T-helper 2 cell (primary cell): ENCODE measurements around the gene REN.

Experiments used
- DNase-seq, 5 experiments: peaks; one replicate each; pipeline versions ENCODE4 v3.0.0 to v3.0.0-alpha.2; 2012 to 2022
- total RNA-seq, 2 donors: gene quantifications; one replicate each; lab custom pipeline; 2026; lab: John Stamatoyannopoulos, UW

Gene REN
- total RNA-seq = 0 reads per million in 2 donors

GRCh38 chr1:204166219-204166618, at the start of gene REN:
Gene REN, minus strand, starts transcription at chr1:204166337. Its CDS starts 44 bp downstream, at chr1:204166293.
- no peak for DNase-seq

- DNase-seq = peak in 1 of 5 experiments; percentile 23
Observed at GRCh38 chr1:204213668-204214662, 47.8 kb upstream of the REN start, which contains the start of gene GOLT1A. Gene GOLT1A, minus strand, starts transcription at chr1:204213988. Its CDS starts 82 bp downstream, at chr1:204213906.

GRCh38 chr1:204212715-204213114, 46.6 kb upstream of the REN start:
- DNase-seq = no peak

- DNase-seq = no peak
Observed at GRCh38 chr1:204211046-204211445, 44.9 kb upstream of the REN start.

- DNase-seq = peak; percentile 35 to 65 (median 46)
Observed at GRCh38 chr1:204207136-204207616, 41.0 kb upstream of the REN start.

- no peak for DNase-seq
Observed at GRCh38 chr1:204206121-204206520, 40.0 kb upstream of the REN start.

GRCh38 chr1:204205486-204205885, 39.3 kb upstream of the REN start:
- no peak for DNase-seq

- DNase-seq = no peak
Observed at GRCh38 chr1:204204944-204205343, 38.8 kb upstream of the REN start.

- no peak for DNase-seq
Observed at GRCh38 chr1:204203206-204203767, 37.1 kb upstream of the REN start.

- DNase-seq = no peak
Observed at GRCh38 chr1:204202481-204202880, 36.3 kb upstream of the REN start.

- DNase-seq = no peak
Observed at GRCh38 chr1:204201348-204202040, 35.4 kb upstream of the REN start.

- no peak for DNase-seq
Observed at GRCh38 chr1:204199579-204199978, 33.4 kb upstream of the REN start.

GRCh38 chr1:204198348-204199340, 32.5 kb upstream of the REN start:
- no peak for DNase-seq

- DNase-seq = no peak
Observed at GRCh38 chr1:204197068-204197467, 30.9 kb upstream of the REN start.

GRCh38 chr1:204196068-204196795, 30.1 kb upstream of the REN start, which contains the start of gene KISS1:
Gene KISS1, minus strand, starts transcription at chr1:204196491. Its CDS starts 3,615 bp downstream, at chr1:204192876.
- DNase-seq = no peak

- no peak for DNase-seq
Observed at GRCh38 chr1:204194771-204195170, 28.6 kb upstream of the REN start.

- no peak for DNase-seq
Observed at GRCh38 chr1:204194080-204194479, 27.9 kb upstream of the REN start.

GRCh38 chr1:204192589-204193352, 26.6 kb upstream of the REN start:
- DNase-seq = no peak

- DNase-seq = no peak
Observed at GRCh38 chr1:204192046-204192445, 25.9 kb upstream of the REN start.

- no peak for DNase-seq
Observed at GRCh38 chr1:204191456-204191855, 25.3 kb upstream of the REN start.
